WTC11 (cell line): Measurements from ENCODE around the gene TBC1D28.
"Not testable (repeated sequence)": the region's sequence is repeated elsewhere in the genome, so short reads cannot be mapped to it uniquely, and the experiment has no call there.

ENCODE experiments used
- AFF4 ChIP-seq: sonication (generic); formaldehyde crosslinking; IDR thresholded peaks from 2 replicates; pipeline ENCODE4 v1.8.1; 2023; ENCODE audit warnings: mild to moderate bottlenecking, missing genetic modification reagents, borderline replicate concordance
- ATF2 ChIP-seq: sonication (generic); formaldehyde crosslinking; IDR thresholded peaks from 2 replicates; pipeline ENCODE4 v1.8.1; 2022; ENCODE audit warnings: low read depth, missing genetic modification reagents, borderline replicate concordance
- CTCF ChIP-seq: fragments of 200-600 bp; IDR thresholded peaks from 2 replicates; pipeline ENCODE4 v1.8.0; 2022; ENCODE audit warnings: antibody characterized with exemption
- FOXP1 ChIP-seq: sonication (generic); formaldehyde crosslinking; IDR thresholded peaks from 2 replicates; pipeline ENCODE4 v1.8.0; 2022; ENCODE audit warnings: missing genetic modification reagents, mild to moderate bottlenecking, moderate library complexity, borderline replicate concordance
- MAX ChIP-seq: sonication (generic); formaldehyde crosslinking; IDR thresholded peaks from 2 replicates; pipeline ENCODE4 v1.8.0; 2022; ENCODE audit warnings: mild to moderate bottlenecking, missing genetic modification reagents
- NR1H2 ChIP-seq: sonication (generic); formaldehyde crosslinking; IDR thresholded peaks from 2 replicates; pipeline ENCODE4 v1.9.0; 2021; ENCODE audit warnings: mild to moderate bottlenecking, moderate library complexity, missing genetic modification reagents
- SOX15 ChIP-seq: fragments of 250-450 bp; sonication (Bioruptor Pico); IDR thresholded peaks from 2 replicates; pipeline ENCODE4 v1.9.0; 2021; ENCODE audit warnings: mild to moderate bottlenecking
- STAT6 ChIP-seq: sonication (generic); formaldehyde crosslinking; conservative IDR thresholded peaks from 2 replicates; pipeline ENCODE4 v1.8.1; 2023; ENCODE audit warnings: mild to moderate bottlenecking, low read depth, missing genetic modification reagents, moderate library complexity
- TEAD4 ChIP-seq: sonication (generic); formaldehyde crosslinking; IDR thresholded peaks from 2 replicates; pipeline ENCODE4 v1.8.0; 2022; ENCODE audit warnings: mild to moderate bottlenecking, missing genetic modification reagents
- ZNF138 ChIP-seq: sonication (generic); formaldehyde crosslinking; conservative IDR thresholded peaks from 2 replicates; pipeline ENCODE4 v1.8.1; 2022; ENCODE audit warnings: mild to moderate bottlenecking, moderate library complexity, missing genetic modification reagents

GRCh38 chr17:18624862-18625501 is 19.2 kb downstream of the TBC1D28 start:
- TF ChIP-seq NR1H2; ATF2 (CRISPR knock-in tag); ZNF138 (CRISPR knock-in tag); TEAD4 (CRISPR knock-in tag); CTCF; SOX15 (CRISPR knock-in tag); STAT6 (CRISPR knock-in tag); AFF4 (CRISPR knock-in tag); MAX; FOXP1 (CRISPR knock-in tag): not testable (repeated sequence)
